Thyroid gland (tissue), 4 donors: ENCODE data around the gene IGF2R.

Source experiments
- POLR2A ChIP-seq, 2 donors: fragments of 450-650 bp; IDR thresholded peaks; one replicate each; pipeline ENCODE4 v1.6.1; 2017; ENCODE audit warnings: antibody characterized with exemption in 2 of 2, mild to moderate bottlenecking in 2 of 2, moderate library complexity in 1 of 2
- TF ChIP-seq, protein P1 (sequence below), 6 experiments: fragments of 200-600 bp in 3 of 6; fragments of 450-650 bp in 3 of 6; sonication (generic) in 3 of 6; IDR thresholded peaks; one replicate each; pipeline ENCODE4 v1.5.1; 2016 to 2019; ENCODE audit warnings: antibody characterized with exemption in 6 of 6, mild to moderate bottlenecking in 2 of 6, inconsistent platforms in 1 of 6, moderate library complexity in 1 of 6

DNA sequence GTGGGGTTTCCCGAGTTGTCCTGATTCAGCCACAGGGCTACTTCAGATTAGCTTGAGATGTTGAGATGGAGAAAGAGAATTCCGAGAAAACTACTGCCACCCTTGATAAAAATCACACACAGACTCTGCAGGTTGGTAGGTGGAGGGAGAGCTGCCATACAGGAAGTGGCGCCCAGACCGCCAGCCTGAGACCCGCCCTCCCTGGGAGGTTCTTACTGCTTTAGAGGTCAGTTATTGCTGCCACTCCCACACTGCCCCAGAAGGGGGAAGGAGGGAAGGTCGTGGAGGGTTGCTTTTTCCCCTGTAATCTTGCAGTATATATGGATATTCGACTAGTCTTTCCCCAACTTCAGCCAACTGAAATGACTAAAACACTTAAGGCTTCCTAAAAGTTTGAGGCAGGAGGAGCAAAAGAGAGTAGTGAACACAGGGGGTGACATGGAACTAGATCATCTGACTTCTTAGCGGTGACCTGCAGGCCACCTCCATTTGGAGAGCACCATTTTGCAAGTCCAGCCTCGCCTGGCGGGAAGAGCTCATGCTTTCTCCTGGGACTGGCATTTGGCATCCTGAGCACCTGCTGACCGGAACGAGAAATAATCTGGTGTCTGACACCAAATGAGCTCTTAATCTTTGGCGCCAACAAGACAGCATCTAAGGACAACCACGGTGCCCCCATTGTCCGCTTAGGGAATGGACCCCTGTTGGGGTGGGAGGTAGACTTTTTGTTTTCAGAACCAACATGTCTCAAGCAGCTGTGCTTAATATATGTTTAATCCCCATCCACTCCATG, 117.0 kb downstream of the IGF2R start:
- TF ChIP-seq, protein P1, sequence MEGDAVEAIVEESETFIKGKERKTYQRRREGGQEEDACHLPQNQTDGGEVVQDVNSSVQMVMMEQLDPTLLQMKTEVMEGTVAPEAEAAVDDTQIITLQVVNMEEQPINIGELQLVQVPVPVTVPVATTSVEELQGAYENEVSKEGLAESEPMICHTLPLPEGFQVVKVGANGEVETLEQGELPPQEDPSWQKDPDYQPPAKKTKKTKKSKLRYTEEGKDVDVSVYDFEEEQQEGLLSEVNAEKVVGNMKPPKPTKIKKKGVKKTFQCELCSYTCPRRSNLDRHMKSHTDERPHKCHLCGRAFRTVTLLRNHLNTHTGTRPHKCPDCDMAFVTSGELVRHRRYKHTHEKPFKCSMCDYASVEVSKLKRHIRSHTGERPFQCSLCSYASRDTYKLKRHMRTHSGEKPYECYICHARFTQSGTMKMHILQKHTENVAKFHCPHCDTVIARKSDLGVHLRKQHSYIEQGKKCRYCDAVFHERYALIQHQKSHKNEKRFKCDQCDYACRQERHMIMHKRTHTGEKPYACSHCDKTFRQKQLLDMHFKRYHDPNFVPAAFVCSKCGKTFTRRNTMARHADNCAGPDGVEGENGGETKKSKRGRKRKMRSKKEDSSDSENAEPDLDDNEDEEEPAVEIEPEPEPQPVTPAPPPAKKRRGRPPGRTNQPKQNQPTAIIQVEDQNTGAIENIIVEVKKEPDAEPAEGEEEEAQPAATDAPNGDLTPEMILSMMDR (IDR thresholded peaks at IDR 0.05) = no peak
- no peak for TF ChIP-seq POLR2A (IDR thresholded peaks at IDR 0.05)
